ENCODE measurements around the gene CXorf66.
"Not testable (repeated sequence)": the region's sequence is repeated elsewhere in the genome, so short reads cannot be mapped to it uniquely, and the experiment has no call there.

The CXorf66 gene

DNA sequence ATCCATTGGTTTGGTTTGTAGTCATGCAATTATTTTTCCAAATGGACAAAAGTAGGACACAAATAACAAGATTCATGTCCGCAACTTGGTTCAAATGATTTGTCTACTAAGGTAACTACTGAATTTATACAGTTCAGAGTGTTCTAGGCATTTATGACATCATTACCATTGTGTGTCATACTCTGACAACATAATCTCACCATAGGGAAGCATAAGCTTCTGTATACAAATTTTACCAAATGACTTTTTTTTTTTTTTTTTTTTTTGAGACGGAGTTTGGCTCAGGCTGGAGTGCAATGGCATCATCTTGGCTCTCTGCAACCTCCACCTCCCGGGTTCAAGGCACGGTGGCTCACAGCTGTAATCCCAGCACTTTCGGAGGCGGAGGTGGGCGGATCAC, at the start of gene CXorf66:
TSS of gene CXorf66 (minus strand) at position 101 of the 400 bp plus-strand sequence. CDS start at position 76, 25 bp downstream.
- no peak for FAIRE-seq

- no peak for FAIRE-seq
Observed at GRCh38 chrX:139982856-139983255, 17.5 kb upstream of the CXorf66 start.

GRCh38 chrX:139974471-139974870, 9.2 kb upstream of the CXorf66 start:
- FAIRE-seq, result no peak

DNA sequence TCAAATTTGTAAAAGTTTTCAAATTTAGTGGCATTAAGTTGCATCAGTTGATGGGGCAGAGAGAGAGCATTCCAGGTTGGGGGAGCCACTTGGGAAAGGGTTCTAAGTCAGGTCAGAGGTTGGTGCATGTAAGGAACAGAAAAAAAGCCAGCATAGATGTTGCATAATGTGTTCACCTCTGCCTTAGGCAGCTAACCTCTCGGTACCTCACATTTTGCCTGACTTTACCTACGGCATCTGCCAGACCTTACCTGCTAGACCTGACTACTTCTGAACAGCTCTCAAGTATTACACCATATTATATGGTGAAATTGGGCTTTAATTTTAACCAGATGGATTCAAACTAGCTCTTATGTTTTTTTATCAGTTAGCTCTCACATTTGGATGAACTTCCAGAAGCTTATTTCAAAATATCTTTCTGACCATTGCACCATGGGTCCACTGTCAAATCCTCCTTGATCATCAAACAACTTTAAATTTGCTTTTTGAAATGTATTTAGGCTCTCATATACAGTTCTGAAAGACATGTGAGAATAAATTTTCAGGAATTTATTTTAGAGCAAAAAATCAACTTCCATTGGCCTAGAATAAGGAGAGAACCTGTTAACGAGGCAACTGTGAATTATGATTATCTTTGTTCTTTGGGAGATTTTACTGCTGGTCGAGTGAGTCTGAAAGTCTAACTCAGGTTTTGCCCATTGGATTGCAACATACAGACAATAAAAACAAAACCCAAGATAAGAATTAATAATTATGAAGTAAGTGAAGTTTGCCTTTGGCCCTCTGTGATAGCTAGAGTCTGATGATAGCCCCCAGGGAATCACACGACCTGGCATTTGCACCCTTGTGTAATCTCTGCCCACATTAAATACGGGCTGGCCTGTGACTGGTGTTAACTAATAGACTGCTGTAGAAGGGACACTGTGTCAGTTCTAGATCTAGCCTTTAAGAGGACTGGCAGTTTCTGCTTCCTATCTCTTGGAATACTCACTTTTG, 7.6 kb upstream of the CXorf66 start:
- FAIRE-seq, result no peak

GRCh38 chrX:139972113-139972512, 6.8 kb upstream of the CXorf66 start:
- no peak for FAIRE-seq

DNA sequence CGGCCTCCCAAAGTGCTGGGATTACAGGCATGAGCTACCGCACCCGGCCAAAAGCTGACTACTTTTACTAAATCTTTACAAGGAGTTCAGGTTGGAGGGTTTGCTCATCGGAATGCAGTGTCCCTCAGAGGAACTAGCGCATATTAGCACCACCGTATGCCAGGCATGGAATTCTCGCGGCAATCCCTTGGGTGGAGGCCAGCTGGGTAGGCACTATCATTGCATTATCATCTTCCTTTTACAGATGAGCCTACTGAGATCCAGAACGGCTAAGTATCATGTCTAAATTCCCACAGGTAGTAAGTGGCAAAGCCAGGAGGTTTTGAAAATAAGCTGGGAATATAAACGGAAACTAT, 6.1 kb upstream of the CXorf66 start:
- no peak for FAIRE-seq

- no peak for FAIRE-seq
Observed at GRCh38 chrX:139969286-139969685, 4.0 kb upstream of the CXorf66 start.

GRCh38 chrX:139967750-139968149, 2.4 kb upstream of the CXorf66 start:
- no peak for FAIRE-seq

- FAIRE-seq, result no peak
Observed at GRCh38 chrX:139967300-139967699, 2.0 kb upstream of the CXorf66 start.

DNA sequence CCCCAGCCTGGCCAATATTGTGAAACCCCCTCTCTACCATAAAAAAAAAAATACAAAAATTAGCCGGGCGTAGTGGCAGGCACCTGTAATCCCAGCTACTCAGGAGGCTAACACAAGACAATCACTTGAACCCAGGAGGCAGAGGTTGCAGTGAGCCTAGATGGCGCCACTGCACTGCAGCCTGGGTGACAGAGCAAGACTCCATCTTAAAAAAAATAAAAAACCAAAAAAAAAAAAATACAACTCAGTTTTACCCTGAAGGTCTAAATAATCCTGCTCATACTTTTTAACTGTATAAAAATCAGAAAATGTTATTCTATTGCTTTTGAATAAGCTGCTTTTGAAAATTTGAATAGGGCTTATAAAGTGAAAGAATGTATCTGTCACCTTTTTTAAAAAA, 838 bp upstream of the CXorf66 start:
- FAIRE-seq, result not testable (repeated sequence)

DNA sequence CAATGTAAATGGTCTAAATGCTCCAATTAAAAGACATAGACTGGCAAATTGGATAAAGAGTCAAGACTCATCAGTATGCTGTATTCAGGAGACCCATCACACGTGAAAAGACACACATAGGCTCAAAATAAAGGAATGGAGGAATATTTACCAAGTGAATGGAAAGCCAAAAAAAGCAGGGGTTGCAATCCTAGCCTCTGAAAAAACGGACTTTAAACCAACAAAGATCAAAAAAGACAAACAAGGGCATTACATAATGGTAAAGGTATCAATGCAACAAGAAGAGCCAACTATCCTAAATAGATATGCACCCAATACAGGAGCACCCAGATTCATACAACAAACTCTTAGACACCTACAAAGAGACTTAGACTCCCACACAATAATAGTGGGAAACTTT, 4.2 kb downstream of the CXorf66 start:
- FAIRE-seq, result not testable (repeated sequence)

GRCh38 chrX:139949703-139950102, 15.6 kb downstream of the CXorf66 start:
- FAIRE-seq, result no peak

DNA sequence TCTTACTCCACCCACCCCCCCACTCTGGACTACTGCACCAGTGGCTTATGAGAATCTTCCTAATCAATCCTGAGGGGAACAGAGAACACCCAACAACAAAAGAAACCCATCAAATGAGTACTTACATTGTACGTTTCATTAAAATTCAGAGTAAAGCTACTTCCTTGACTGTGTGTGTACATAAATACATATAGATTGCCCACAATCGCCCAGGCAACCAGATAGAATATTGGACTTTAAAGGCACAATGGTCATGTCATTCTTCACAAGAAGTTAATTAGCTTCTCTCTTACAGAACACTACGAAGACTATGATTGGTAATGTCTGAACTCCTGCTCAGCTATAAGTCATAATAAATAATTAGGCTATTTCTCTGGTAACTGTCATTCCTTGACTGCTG, 20.2 kb downstream of the CXorf66 start:
- FAIRE-seq, result no peak

DNA sequence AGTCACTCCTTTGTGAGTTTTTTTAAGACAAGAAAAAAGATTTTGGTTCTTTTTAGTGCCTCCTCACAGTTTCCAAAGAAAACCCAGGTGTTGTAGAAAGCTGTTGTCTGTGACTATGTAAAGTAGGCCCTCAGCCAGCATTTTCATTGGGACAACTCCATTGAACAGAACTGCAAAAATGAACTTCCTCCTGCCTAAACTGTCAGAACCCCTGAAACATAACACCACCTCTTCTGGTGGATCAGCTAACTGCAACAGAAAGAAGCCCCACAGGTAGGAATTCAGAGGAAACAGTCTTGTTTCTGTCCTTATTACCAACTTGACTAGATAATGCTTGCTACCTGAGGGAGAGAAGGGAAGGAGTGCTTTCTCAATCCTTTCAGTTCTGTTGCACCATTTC, 29.1 kb downstream of the CXorf66 start:
- FAIRE-seq, result no peak

- no peak for FAIRE-seq
Observed at GRCh38 chrX:139933904-139934303, 31.4 kb downstream of the CXorf66 start.

- no peak for FAIRE-seq
Observed at GRCh38 chrX:139932901-139933796, 32.2 kb downstream of the CXorf66 start, which contains the start of gene ATP11C. Gene ATP11C, minus strand, starts transcription at chrX:139933053. Its CDS starts 1,011 bp downstream, at chrX:139932042.

GRCh38 chrX:139932073-139932900, 33.0 kb downstream of the CXorf66 start:
- FAIRE-seq, result no peak

GRCh38 chrX:139931646-139932072, 33.7 kb downstream of the CXorf66 start:
- FAIRE-seq, result no peak

GRCh38 chrX:139930916-139931645, 34.2 kb downstream of the CXorf66 start:
- FAIRE-seq, result no peak

DNA sequence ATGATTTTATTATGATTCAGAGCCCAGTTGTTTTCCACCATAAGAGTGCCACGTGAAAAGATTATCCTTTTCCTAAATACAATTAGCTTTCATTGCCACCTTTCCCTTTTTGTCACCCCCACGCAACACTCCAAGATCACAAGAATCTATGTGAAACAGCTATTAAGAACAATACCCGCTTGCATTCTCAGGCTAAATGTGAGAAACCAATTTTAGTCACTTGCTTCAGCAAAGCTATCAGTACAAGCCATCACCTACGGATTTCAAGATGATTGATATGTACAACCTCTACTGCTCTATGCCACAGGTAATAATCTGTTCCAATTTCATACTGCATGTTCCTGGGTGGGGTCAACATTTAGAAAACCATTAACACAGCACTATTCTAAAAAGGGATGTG, 34.9 kb downstream of the CXorf66 start:
- FAIRE-seq, result no peak

DNA sequence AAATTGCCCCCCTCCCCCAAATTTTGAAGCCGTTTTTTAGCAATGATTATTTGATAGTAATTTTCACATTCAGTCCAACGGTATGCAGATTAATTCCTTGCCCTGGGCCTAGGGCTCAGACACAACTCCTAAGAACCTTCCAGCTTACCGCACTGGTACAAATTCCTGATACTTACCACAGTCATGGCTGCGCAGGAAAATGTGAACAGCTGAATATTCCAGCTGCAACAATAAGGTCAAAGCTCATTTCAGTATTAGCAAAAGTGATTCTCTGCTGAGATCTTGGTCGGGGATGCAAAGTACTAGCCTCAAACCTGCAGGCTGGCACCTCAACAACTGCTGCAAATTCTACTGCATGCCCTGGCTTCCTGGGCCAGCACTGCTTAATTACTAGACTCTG, 35.4 kb downstream of the CXorf66 start:
- no peak for FAIRE-seq

GRCh38 chrX:139924696-139925095, 40.6 kb downstream of the CXorf66 start:
- no peak for FAIRE-seq

Data from TTC549 (cell line).